Measurements from ENCODE around the gene LINC00632. TPM values are rescaled to one million over a fixed set of nuclear protein-coding genes. Genes with fewer than 3 reads are reported as not detected.
A peak's percentile ranks its signal among the peaks of the same experiment; 100 is the strongest.

The LINC00632 gene
- polyA plus RNA-seq (2011; rRNA removed) (23.9 and 37.8 TPM in 2 replicates), polyA plus RNA-seq (2017; fragmentation: RNase III; extraction: RNeasy Plus Mini Kit Qiagen cat#74134 plus additional on column Dnase treatment) (2.1 to 2.7 TPM (median 2.3 TPM) in 3 replicates), polyA minus RNA-seq (2011; rRNA and poly(A)+ RNA removed) (10.1 and 11.4 TPM in 2 replicates)
- polyA plus RNA-seq (2012; cell fraction: cytosol; rRNA removed) = 6.2 and 7.5 TPM in 2 replicates
- polyA plus RNA-seq (2012; cell fraction: nucleus; rRNA removed) = 1.6 and 2.1 TPM in 2 replicates

- CTCF ChIA-PET = interaction anchor here (1.9 kb wide), 1 partner anchor 8 kb away, joined by 7 read pairs; no protein-coding TSS in a partner anchor
- POLR2A ChIA-PET = no interaction called here
Observed at GRCh38 chrX:140709421-140709846, at the start of gene LINC00632. TSS of gene LINC00632 (plus strand) at chrX:140709759.

GRCh38 chrX:140661643-140662042, 47.9 kb upstream of the LINC00632 start:
- Histone ChIP-seq H3K9me3 (no peaks in the 10 kb centered on the region), H3K4me3 (no peak overlapping the region), H3K4me1 (no peaks in the 10 kb centered on the region), H3K27ac (no peak overlapping the region), H3K4me2 (no peak overlapping the region)
- ChIA-PET POLR2A (no interaction called here), CTCF (interaction anchor here (1.0 to 1.5 kb wide), 3 partner anchors 88 to 1980 kb away, joined by 3 to 5 read pairs (median 3); no protein-coding TSS in a partner anchor)
- peak; percentile 77 for FAIRE-seq
- ATAC-seq = no peak
- DNase-seq (ENCODE audit: low read depth in 1 of 2, low spot score in 1 of 2) = no peak
- TF ChIP-seq TFCP2L1 (CRISPR knock-in tag; IDR thresholded peaks at IDR 0.05) (no peak), EP300 (IDR thresholded peaks at IDR 0.05) (no peak), RAD21 (conservative IDR thresholded peaks at IDR 0.05 in 1 of 2, IDR thresholded peaks at IDR 0.05 in 1 of 2) (peak; percentile 12 to 40; a peak in 2 of 5 replicates), CBX2 (IDR thresholded peaks at IDR 0.05; ENCODE audit: borderline replicate concordance, low read depth) (no peak), SMC3 (IDR thresholded peaks at IDR 0.05) (no peak), HMGXB4 (CRISPR knock-in tag; IDR thresholded peaks at IDR 0.05; ENCODE audit: borderline replicate concordance) (no peak), BHLHE40 (IDR thresholded peaks at IDR 0.05; ENCODE audit: low read depth, low read length) (no peak)
- WGBS (ENCODE audit: missing lambda C conversion rate) = 18% methylated on average over 4 of the region's 4 CpGs

More at GRCh38 chrX:140709421-140709846, at the start of gene LINC00632:
- Histone ChIP-seq H3K27ac (no peak within 1 kb of the TSS), H3K4me1 (no peaks in the 10 kb centered on the region), H3K4me2 (no peak within 1 kb of the TSS), H3K9me3 (no peaks in the 10 kb centered on the region), H3K4me3 (no peak within 1 kb of the TSS)
- WGBS (ENCODE audit: missing lambda C conversion rate) = 34% methylated on average over 3 of the region's 3 CpGs
- FAIRE-seq (no peak), ATAC-seq (no peak), DNase-seq (ENCODE audit: low read depth in 1 of 2, low spot score in 1 of 2) (no peak)
- TF ChIP-seq NFE2L2 (conservative IDR thresholded peaks at IDR 0.05; ENCODE audit: low read length) (no peak), ZFP36 (IDR thresholded peaks at IDR 0.05; ENCODE audit: borderline replicate concordance, partially characterized antibody) (no peak), RARB (CRISPR knock-in tag; IDR thresholded peaks at IDR 0.05) (no peak), HEYL (CRISPR knock-in tag; IDR thresholded peaks at IDR 0.05) (no peak), TFCP2L1 (CRISPR knock-in tag; IDR thresholded peaks at IDR 0.05) (no peak), POLR2AphosphoS2 (conservative IDR thresholded peaks at IDR 0.05; ENCODE audit: low read length) (no peak), BHLHE40 (IDR thresholded peaks at IDR 0.05; ENCODE audit: low read depth, low read length) (no peak), RNF2 (IDR thresholded peaks at IDR 0.05; ENCODE audit: borderline replicate concordance, low read depth) (no peak), KDM5A (IDR thresholded peaks at IDR 0.05) (no peak), ESRRA (IDR thresholded peaks at IDR 0.05; ENCODE audit: borderline replicate concordance, low read length) (no peak), SMC3 (IDR thresholded peaks at IDR 0.05) (no peak), FOXS1 (CRISPR knock-in tag; IDR thresholded peaks at IDR 0.05) (no peak), NR3C1 (IDR thresholded peaks at IDR 0.05) (no peak), TP53 (CRISPR knock-in tag; IDR thresholded peaks at IDR 0.05) (no peak), HOXB13 (CRISPR knock-in tag; IDR thresholded peaks at IDR 0.05; ENCODE audit: low read depth) (no peak)

- H3K4me1 ChIP-seq = no peaks in the 10 kb centered on the region
- ChIA-PET CTCF (interaction anchor here (0.6 to 2.0 kb wide), 12 partner anchors 9 to 696 kb away, joined by 3 to 9 read pairs (median 4); no protein-coding TSS in a partner anchor), POLR2A (no interaction called here)
- ATAC-seq (peak in 1 of 2 experiments; percentile 64; a peak in 2 of 6 replicates), DNase-seq (ENCODE audit: low read depth in 1 of 2, low spot score in 1 of 2) (peak; percentile 1 to 44), FAIRE-seq (peak; percentile 97)
- no peak overlapping the region for H3K4me2 ChIP-seq
- no peak overlapping the region for H3K27ac ChIP-seq
- WGBS (ENCODE audit: missing lambda C conversion rate) = 9% methylated on average over 3 of the region's 3 CpGs
- H3K4me3 ChIP-seq = no peak overlapping the region
- no peaks in the 10 kb centered on the region for H3K9me3 ChIP-seq
- no peak for TF ChIP-seq CBX8 (IDR thresholded peaks at IDR 0.05)
- peak; percentile 50 to 55; a peak in 4 of 5 replicates for TF ChIP-seq RAD21 (conservative IDR thresholded peaks at IDR 0.05 in 1 of 2, IDR thresholded peaks at IDR 0.05 in 1 of 2)
- TF ChIP-seq POLR2A (IDR thresholded peaks at IDR 0.05; ENCODE audit: low read length) = no peak
- no peak for TF ChIP-seq ZC3H11A (IDR thresholded peaks at IDR 0.05)
- no peak for TF ChIP-seq USF2 (IDR thresholded peaks at IDR 0.05)
- TF ChIP-seq HOXB13 (CRISPR knock-in tag; IDR thresholded peaks at IDR 0.05; ENCODE audit: low read depth) = no peak
- no peak for TF ChIP-seq RARB (CRISPR knock-in tag; IDR thresholded peaks at IDR 0.05)
- TF ChIP-seq CTCF (IDR thresholded peaks at IDR 0.05) = peak; percentile 39; the same call in 2 of the 3 replicates
- TF ChIP-seq ATOH8 (CRISPR knock-in tag; IDR thresholded peaks at IDR 0.05; ENCODE audit: low read depth) = no peak
- no peak for TF ChIP-seq CBX2 (IDR thresholded peaks at IDR 0.05; ENCODE audit: borderline replicate concordance, low read depth)
- no peak for TF ChIP-seq NPAS2 (CRISPR knock-in tag; IDR thresholded peaks at IDR 0.05; ENCODE audit: borderline replicate concordance)
- peak; percentile 23; the same call in 1 of the 3 replicates for TF ChIP-seq SMC3 (IDR thresholded peaks at IDR 0.05)
- no peak for TF ChIP-seq CHD2 (IDR thresholded peaks at IDR 0.05; ENCODE audit: low read length, partially characterized antibody)
- TF ChIP-seq ESRRA (IDR thresholded peaks at IDR 0.05; ENCODE audit: borderline replicate concordance, low read length) = no peak
- TF ChIP-seq KDM1A (IDR thresholded peaks at IDR 0.05; ENCODE audit: low read depth) = no peak
Observed at GRCh38 chrX:140664939-140665338, 44.6 kb upstream of the LINC00632 start.
